Lower leg skin (tissue), 4 donors: ENCODE measurements around the gene PLEKHG1. TPM values are rescaled to one million over a fixed set of nuclear protein-coding genes. Genes with fewer than 3 reads are reported as not detected.

Source experiments
- DNase-seq, 2 donors: peaks; one replicate each; pipeline ENCODE4 v3.0.0-alpha.2; 2019; ENCODE audit warnings: low spot score in 2 of 2
- H3K4me3 ChIP-seq: fragments of 200-600 bp; sonication (generic); 2 replicates; pipeline ENCODE4 v1.5.1; 2017; ENCODE audit warnings: mild to moderate bottlenecking, low read depth; ENCODE audit not compliant: poor library complexity, severe bottlenecking
- CTCF ChIP-seq, 3 donors: fragments of 450-650 bp; IDR thresholded peaks; one replicate each; pipeline ENCODE4 v1.5.1; 2016; ENCODE audit warnings: antibody characterized with exemption in 3 of 3, mild to moderate bottlenecking in 3 of 3, moderate library complexity in 2 of 3
- POLR2A ChIP-seq, 2 donors: fragments of 450-650 bp; IDR thresholded peaks; one replicate each; pipeline ENCODE4 v1.6.1; 2016 to 2017; ENCODE audit warnings: antibody characterized with exemption in 2 of 2, mild to moderate bottlenecking in 1 of 2, moderate library complexity in 1 of 2
- WGBS, 2 donors: methylation state at CpG; one replicate each; pipeline ENCODE4 v1.1.5; 2018; 5-methylcytosine and 5-hydroxymethylcytosine counted together
- intact Hi-C: fragments of 100-400 bp; cut with DNase I; formaldehyde crosslinking; loops from one replicate; pipeline ENCODE4 v1.15.0; 2023; ENCODE audit warnings: low total_unique reads
- total RNA-seq, 4 donors: library from RNA; depleted of rRNA; stranded (reverse); fragments of >200 nt; gene quantifications; one replicate each; pipeline ENCODE4 v1.1.0, GENCODE V29; 2016

Gene PLEKHG1
- total RNA-seq, 4 donors from 2014 or later: 29.7 to 59.9 (median 42.3) TPM

- no peak overlapping the region for H3K4me3 ChIP-seq
- no peak for TF ChIP-seq CTCF (IDR thresholded peaks at IDR 0.05)
- DNase-seq: no peak
- WGBS, 2 donors: 91 to 94% methylated on average over 4 of the region's 4 CpGs
- intact Hi-C loops: no loop called here
Measured at GRCh38 chr6:150633486-150633834, 33.8 kb downstream of the PLEKHG1 start.

- WGBS, 2 donors: 57 to 60% methylated on average over 4 of the region's 4 CpGs
- no peak overlapping the region for H3K4me3 ChIP-seq
- TF ChIP-seq CTCF (IDR thresholded peaks at IDR 0.05): no peak
- TF ChIP-seq POLR2A (IDR thresholded peaks at IDR 0.05): no peak
- intact Hi-C loops: no loop called here
- no peak for DNase-seq
Measured at GRCh38 chr6:150634176-150634963, 34.7 kb downstream of the PLEKHG1 start.

GRCh38 chr6:150634964-150635292, 35.2 kb downstream of the PLEKHG1 start:
- DNase-seq: no peak
- TF ChIP-seq POLR2A (IDR thresholded peaks at IDR 0.05) (no peak), CTCF (IDR thresholded peaks at IDR 0.05) (no peak)
- no peak overlapping the region for H3K4me3 ChIP-seq
- intact Hi-C loops: no loop called here
- WGBS, 2 donors: 51 to 53% methylated on average over 1 of the region's 1 CpG

GRCh38 chr6:150635906-150636514, 36.3 kb downstream of the PLEKHG1 start:
- WGBS, 2 donors: 82 to 85% methylated on average over 3 of the region's 3 CpGs
- intact Hi-C loops: no loop called here
- DNase-seq: no peak
- TF ChIP-seq POLR2A (IDR thresholded peaks at IDR 0.05) (no peak), CTCF (IDR thresholded peaks at IDR 0.05) (no peak)
- H3K4me3 ChIP-seq: no peak overlapping the region

- no peak for DNase-seq
- WGBS, 2 donors: 86 to 91% methylated on average over 1 of the region's 1 CpG
- intact Hi-C loops: no loop called here
- no peak for TF ChIP-seq CTCF (IDR thresholded peaks at IDR 0.05)
- no peak for TF ChIP-seq POLR2A (IDR thresholded peaks at IDR 0.05)
- H3K4me3 ChIP-seq: no peak overlapping the region
Measured at GRCh38 chr6:150636808-150637207, 37.1 kb downstream of the PLEKHG1 start.
